Common myeloid progenitor, CD34-positive (primary cell): Measurements from ENCODE around the gene YIF1A.
"Not testable (repeated sequence)": the region's sequence is repeated elsewhere in the genome, so short reads cannot be mapped to it uniquely, and the experiment has no call there.

ENCODE experiments used
- CTCF ChIA-PET: fragments of 350-600 bp; sonication (Branson Sonifier 250); formaldehyde crosslinking; loops from one replicate; lab custom pipeline; 2021; ENCODE audit warnings: antibody characterized with exemption; lab: Charles Lee
- POLR2A ChIA-PET: fragments of 350-600 bp; sonication (Branson Sonifier 250); formaldehyde crosslinking; loops from one replicate; lab custom pipeline; 2021; ENCODE audit warnings: antibody characterized with exemption; lab: Charles Lee
- DNase-seq, 3 donors: peaks; one replicate each; pipeline versions ENCODE4 v3.0.0 to v3.0.0-alpha.2; 2013
- H3K27ac ChIP-seq, 2 experiments: 1 replicate in 1 of 2; 2 replicates in 1 of 2; pipeline ENCODE4 v1.7.0; 2013; ENCODE audit warnings: inconsistent platforms in 2 of 2, low read length in 2 of 2, mild to moderate bottlenecking in 2 of 2, low read depth in 1 of 2, moderate library complexity in 1 of 2; ENCODE audit not compliant: severe bottlenecking in 2 of 2, insufficient read depth in 1 of 2, poor library complexity in 1 of 2
- H3K27me3 ChIP-seq, 5 experiments: replicated peaks in 2 of 5; 1 replicate in 3 of 5; 2 replicates in 2 of 5; pipeline versions ENCODE4 v1.6.1 to v1.7.0; 2013; ENCODE audit warnings: low read length in 4 of 5, mild to moderate bottlenecking in 2 of 5, moderate library complexity in 2 of 5, inconsistent platforms in 1 of 5; ENCODE audit not compliant: insufficient read depth in 5 of 5, control insufficient read depth in 4 of 5
- H3K36me3 ChIP-seq, 4 experiments: 1 replicate in 2 of 4; 2 replicates in 2 of 4; pipeline versions ENCODE4 v1.6.1 to v1.7.0; 2013; ENCODE audit warnings: low read length in 3 of 4, control low read depth in 1 of 4, mild to moderate bottlenecking in 1 of 4; ENCODE audit not compliant: control insufficient read depth in 4 of 4, insufficient read depth in 4 of 4
- H3K4me1 ChIP-seq, 4 experiments: 1 replicate in 3 of 4; 2 replicates in 1 of 4; pipeline versions ENCODE4 v1.6.1 to v1.7.1; 2013; ENCODE audit warnings: low read length in 3 of 4, mild to moderate bottlenecking in 3 of 4, control low read depth in 1 of 4, inconsistent platforms in 1 of 4, moderate library complexity in 1 of 4; ENCODE audit not compliant: control insufficient read depth in 4 of 4, insufficient read depth in 4 of 4; ENCODE audit errors: control extremely low read depth in 1 of 4
- H3K4me3 ChIP-seq, 7 experiments: 1 replicate in 4 of 7; 2 replicates in 3 of 7; pipeline versions ENCODE4 v1.5.1 to v1.7.0; 2013; ENCODE audit warnings: mild to moderate bottlenecking in 7 of 7, low read length in 6 of 7, moderate library complexity in 6 of 7, inconsistent platforms in 2 of 7, low read depth in 2 of 7, control low read depth in 1 of 7; ENCODE audit not compliant: insufficient read depth in 4 of 7, control insufficient read depth in 1 of 7; ENCODE audit errors: extremely low read depth in 1 of 7
- H3K9me3 ChIP-seq, 5 experiments: 1 replicate in 4 of 5; 2 replicates in 1 of 5; pipeline versions ENCODE4 v1.6.1 to v1.7.1; 2013; ENCODE audit warnings: low read length in 4 of 5, mild to moderate bottlenecking in 2 of 5, inconsistent platforms in 1 of 5, low read depth in 1 of 5, moderate library complexity in 1 of 5; ENCODE audit not compliant: control insufficient read depth in 4 of 5, insufficient read depth in 2 of 5; ENCODE audit errors: control extremely low read depth in 1 of 5
- WGBS: methylation state at CpG from one replicate; pipeline ENCODE4 v1.1.5; 2013; ENCODE audit not compliant: insufficient coverage; 5-methylcytosine and 5-hydroxymethylcytosine counted together

The YIF1A gene

GRCh38 chr11:66278363-66279091, 10.4 kb downstream of the YIF1A start:
- peaks cover 0 to 40% (median 32%) of the 10 kb centered on the region in 4 experiments for H3K4me1 ChIP-seq
- no peak overlapping the region for H3K27ac ChIP-seq
- CTCF ChIA-PET, result interaction anchor here (1.2 to 11.6 kb wide), 3 partner anchors 10 to 56 kb away, joined by 3 to 100 read pairs (median 36); partner anchors contain the start of gene RAB1B
- under 1% methylated on average over 29 of the region's 45 CpGs for WGBS
- H3K27me3 ChIP-seq, result peaks cover 0 to 18% (median 15%) of the 10 kb centered on the region in 5 experiments
- H3K36me3 ChIP-seq, result peaks cover 6 to 31% (median 24%) of the 10 kb centered on the region in 4 experiments
- DNase-seq, result peak in 2 of 3 donors; percentile 52 to 53
- H3K4me3 ChIP-seq, result peak overlapping the region in 1 of 7 experiments; percentile 58
- POLR2A ChIA-PET, result interaction anchor here (0.7 to 1.1 kb wide), 2 partner anchors 10 to 11 kb away, joined by 3 to 6 read pairs; partner anchors contain the start of genes RAB1B and YIF1A
- H3K9me3 ChIP-seq, result no peaks in the 10 kb centered on the region

- H3K36me3 ChIP-seq, result peaks cover 13 to 39% (median 32%) of the 10 kb centered on the region in 4 experiments
- H3K4me3 ChIP-seq, result peak within 1 kb of the TSS in 4 of 7 experiments; percentile 33 to 58 (median 44)
- under 1% methylated on average over 66 of the region's 84 CpGs for WGBS
- ChIA-PET POLR2A (interaction anchor here (0.8 kb wide), 1 partner anchor 10 kb away, joined by 4 read pairs; no protein-coding TSS in a partner anchor), CTCF (interaction anchor here (0.6 to 1.3 kb wide), 5 partner anchors 9 to 99 kb away, joined by 3 to 4 read pairs (median 3); partner anchors contain the start of genes CD248 and RAB1B)
- peaks cover 0 to 18% (median 15%) of the 10 kb centered on the region in 5 experiments for H3K27me3 ChIP-seq
- H3K9me3 ChIP-seq, result no peaks in the 10 kb centered on the region
- peak in 2 of 3 donors; percentile 72 to 75 for DNase-seq
- peaks cover 0 to 36% (median 30%) of the 10 kb centered on the region in 4 experiments for H3K4me1 ChIP-seq
- no peak within 1 kb of the TSS for H3K27ac ChIP-seq
Observed at GRCh38 chr11:66277471-66278362, 11.2 kb downstream of the YIF1A start, which contains the start of gene CNIH2. TSS of gene CNIH2 (plus strand) at chr11:66278175. CDS start at chr11:66278457, 282 bp downstream.

- H3K9me3 ChIP-seq, H3K27ac ChIP-seq: not testable (repeated sequence)
- Histone ChIP-seq H3K4me1 (peaks cover 0 to 33% (median 26%) of the 10 kb centered on the region in 4 experiments), H3K4me3 (peak overlapping the region in 1 of 7 experiments; percentile 58), H3K27me3 (peaks cover 0 to 18% (median 15%) of the 10 kb centered on the region in 5 experiments), H3K36me3 (peaks cover 17 to 45% (median 38%) of the 10 kb centered on the region in 4 experiments)
- ChIA-PET CTCF (interaction anchor here (0.6 to 1.3 kb wide), 5 partner anchors 9 to 100 kb away, joined by 3 to 4 read pairs (median 3); partner anchors contain the start of genes CD248 and RAB1B), POLR2A (interaction anchor here (0.8 kb wide), 1 partner anchor 9 kb away, joined by 4 read pairs; no protein-coding TSS in a partner anchor)
- DNase-seq, result peak in 1 of 3 donors; percentile 37
- 8% methylated on average over 3 of the region's 4 CpGs for WGBS
Observed at GRCh38 chr11:66277064-66277463, 11.9 kb downstream of the YIF1A start.

- 78% methylated on average over 13 of the region's 13 CpGs for WGBS
- H3K27ac ChIP-seq, H3K4me3 ChIP-seq, DNase-seq, H3K9me3 ChIP-seq, POLR2A ChIA-PET: not testable (repeated sequence)
- CTCF ChIA-PET, result interaction anchor here (0.6 to 1.3 kb wide), 4 partner anchors 8 to 100 kb away, joined by 3 to 4 read pairs (median 3); partner anchors contain the start of genes CD248 and RAB1B
- Histone ChIP-seq H3K27me3 (peaks cover 0 to 18% (median 15%) of the 10 kb centered on the region in 5 experiments), H3K36me3 (peaks cover 19 to 50% (median 41%) of the 10 kb centered on the region in 4 experiments), H3K4me1 (peaks cover 0 to 28% (median 22%) of the 10 kb centered on the region in 4 experiments)
Observed at GRCh38 chr11:66276619-66277018, 12.3 kb downstream of the YIF1A start.

- Histone ChIP-seq H3K27ac (no peak overlapping the region), H3K4me3 (no peak overlapping the region), H3K9me3 (no peaks in the 10 kb centered on the region), H3K36me3 (peaks cover 19 to 52% (median 42%) of the 10 kb centered on the region in 4 experiments), H3K4me1 (peaks cover 0 to 27% (median 21%) of the 10 kb centered on the region in 4 experiments), H3K27me3 (peaks cover 0 to 18% (median 15%) of the 10 kb centered on the region in 5 experiments)
- DNase-seq, result no peak
- CTCF ChIA-PET, result no interaction called here
- WGBS, result 97% methylated on average over 12 of the region's 14 CpGs
- POLR2A ChIA-PET, result no interaction called here
Observed at GRCh38 chr11:66275984-66276612, 12.8 kb downstream of the YIF1A start.

GRCh38 chr11:66275396-66275795, 13.5 kb downstream of the YIF1A start:
- Histone ChIP-seq H3K4me1 (peaks cover 0 to 27% (median 21%) of the 10 kb centered on the region in 4 experiments), H3K4me3 (no peak overlapping the region), H3K27me3 (peaks cover 0 to 18% (median 14%) of the 10 kb centered on the region in 5 experiments), H3K36me3 (peaks cover 19 to 52% (median 46%) of the 10 kb centered on the region in 4 experiments), H3K27ac (no peak overlapping the region), H3K9me3 (no peaks in the 10 kb centered on the region)
- DNase-seq, result no peak
- WGBS, result 100% methylated on average over 2 of the region's 8 CpGs
- POLR2A ChIA-PET, result no interaction called here
- CTCF ChIA-PET, result no interaction called here
